HEK293T (cell line): ENCODE data around the gene EFR3B.

Source experiments
- CTCF ChIA-PET: fragments of 350-600 bp; formaldehyde crosslinking; extraction: SDS; loops from one replicate; lab custom pipeline; 2021; ENCODE audit warnings: antibody characterized with exemption, inconsistent platforms; lab: Yijun Ruan, JAX
- POLR2A ChIA-PET: fragments of 350-600 bp; formaldehyde crosslinking; extraction: SDS; loops from one replicate; lab custom pipeline; 2020; ENCODE audit warnings: antibody characterized with exemption, inconsistent platforms; lab: Yijun Ruan, JAX
- DNase-seq: peaks from one replicate; pipeline ENCODE4 v3.0.0; 2012; ENCODE audit warnings: mixed read lengths; ENCODE audit errors: extremely low spot score
- ARNT ChIP-seq: fragments of 450-650 bp; IDR thresholded peaks from 2 replicates; pipeline ENCODE4 v1.6.1; 2017; ENCODE audit warnings: mild to moderate bottlenecking
- BHLHE40 ChIP-seq: fragments of 450-650 bp; IDR thresholded peaks from 2 replicates; pipeline ENCODE4 v1.6.1; 2016; ENCODE audit warnings: mild to moderate bottlenecking, moderate library complexity, borderline replicate concordance
- CTBP1 ChIP-seq: fragments of 450-650 bp; IDR thresholded peaks from 2 replicates; pipeline ENCODE4 v1.6.1; 2016; ENCODE audit warnings: borderline replicate concordance
- ELF4 ChIP-seq: fragments of 450-650 bp; IDR thresholded peaks from 2 replicates; pipeline ENCODE4 v1.6.1; 2017; ENCODE audit warnings: antibody characterized with exemption
- FOXA1 ChIP-seq: fragments of 450-650 bp; IDR thresholded peaks from 2 replicates; pipeline ENCODE4 v1.6.1; 2016; ENCODE audit warnings: mild to moderate bottlenecking
- FOXK2 ChIP-seq: fragments of 450-650 bp; IDR thresholded peaks from 2 replicates; pipeline ENCODE4 v1.6.1; 2016; ENCODE audit warnings: mild to moderate bottlenecking
- FOXM1 ChIP-seq: fragments of 450-650 bp; IDR thresholded peaks from 2 replicates; pipeline ENCODE4 v1.6.1; 2017; ENCODE audit warnings: mild to moderate bottlenecking, borderline replicate concordance
- HDGF ChIP-seq: fragments of 450-650 bp; IDR thresholded peaks from 2 replicates; pipeline ENCODE4 v1.6.1; 2017; ENCODE audit warnings: antibody characterized with exemption, borderline replicate concordance
- L3MBTL2 ChIP-seq: fragments of 450-650 bp; conservative IDR thresholded peaks from 2 replicates; pipeline ENCODE4 v1.6.1; 2016; ENCODE audit warnings: mild to moderate bottlenecking
- LEF1 ChIP-seq: fragments of 450-650 bp; IDR thresholded peaks from 2 replicates; pipeline ENCODE4 v1.6.1; 2017; ENCODE audit warnings: mild to moderate bottlenecking, borderline replicate concordance
- NFRKB ChIP-seq: fragments of 450-650 bp; IDR thresholded peaks from 2 replicates; pipeline ENCODE4 v1.6.1; 2016; ENCODE audit warnings: mild to moderate bottlenecking, moderate library complexity
- SP1 ChIP-seq: fragments of 450-650 bp; IDR thresholded peaks from 2 replicates; pipeline ENCODE4 v1.6.1; 2017
- SUZ12 ChIP-seq: fragments of 450-650 bp; IDR thresholded peaks from 2 replicates; pipeline ENCODE4 v1.6.1; 2016; ENCODE audit warnings: mild to moderate bottlenecking
- TARDBP ChIP-seq: fragments of 450-650 bp; IDR thresholded peaks from 2 replicates; pipeline ENCODE4 v1.6.1; 2016
- ZNF384 ChIP-seq: fragments of 450-650 bp; IDR thresholded peaks from 2 replicates; pipeline ENCODE4 v1.6.1; 2016
- TF ChIP-seq, protein P1 (sequence below): fragments of 450-650 bp; IDR thresholded peaks from 2 replicates; pipeline ENCODE4 v1.6.1; 2016

EFR3B gene

DNA sequence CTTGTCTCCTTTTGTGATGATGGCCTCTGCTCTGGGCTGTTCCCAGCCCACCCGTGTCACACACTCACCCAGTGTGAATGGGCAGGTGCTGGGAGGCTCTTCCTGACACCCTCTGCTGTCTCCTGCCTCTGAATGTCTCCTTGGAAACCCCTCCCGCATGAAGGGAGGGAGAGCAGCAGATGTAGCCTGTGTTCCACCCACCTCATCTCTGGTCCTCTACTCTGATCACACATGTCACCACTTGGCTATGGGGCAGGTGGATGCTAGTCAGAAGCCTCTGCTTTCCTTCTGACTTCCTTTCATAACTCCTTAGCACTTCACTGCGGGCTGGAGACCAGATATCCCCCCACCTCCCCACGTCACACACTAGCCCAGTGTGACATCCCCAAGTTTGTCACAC lies 23.9 kb downstream of the EFR3B start:
- ChIA-PET CTCF (no interaction called here), POLR2A (no interaction called here)
- no peak for DNase-seq
- TF ChIP-seq TARDBP = no peak
- TF ChIP-seq SP1 = no peak
- no peak for TF ChIP-seq BHLHE40
- TF ChIP-seq L3MBTL2 = no peak
- no peak for TF ChIP-seq SUZ12
- no peak for TF ChIP-seq HDGF
- TF ChIP-seq ARNT = no peak
- TF ChIP-seq FOXK2 = no peak
- TF ChIP-seq, protein P1, sequence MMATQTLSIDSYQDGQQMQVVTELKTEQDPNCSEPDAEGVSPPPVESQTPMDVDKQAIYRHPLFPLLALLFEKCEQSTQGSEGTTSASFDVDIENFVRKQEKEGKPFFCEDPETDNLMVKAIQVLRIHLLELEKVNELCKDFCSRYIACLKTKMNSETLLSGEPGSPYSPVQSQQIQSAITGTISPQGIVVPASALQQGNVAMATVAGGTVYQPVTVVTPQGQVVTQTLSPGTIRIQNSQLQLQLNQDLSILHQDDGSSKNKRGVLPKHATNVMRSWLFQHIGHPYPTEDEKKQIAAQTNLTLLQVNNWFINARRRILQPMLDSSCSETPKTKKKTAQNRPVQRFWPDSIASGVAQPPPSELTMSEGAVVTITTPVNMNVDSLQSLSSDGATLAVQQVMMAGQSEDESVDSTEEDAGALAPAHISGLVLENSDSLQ = no peak
- no peak for TF ChIP-seq FOXA1
- TF ChIP-seq ELF4 = no peak
- no peak for TF ChIP-seq LEF1

DNA sequence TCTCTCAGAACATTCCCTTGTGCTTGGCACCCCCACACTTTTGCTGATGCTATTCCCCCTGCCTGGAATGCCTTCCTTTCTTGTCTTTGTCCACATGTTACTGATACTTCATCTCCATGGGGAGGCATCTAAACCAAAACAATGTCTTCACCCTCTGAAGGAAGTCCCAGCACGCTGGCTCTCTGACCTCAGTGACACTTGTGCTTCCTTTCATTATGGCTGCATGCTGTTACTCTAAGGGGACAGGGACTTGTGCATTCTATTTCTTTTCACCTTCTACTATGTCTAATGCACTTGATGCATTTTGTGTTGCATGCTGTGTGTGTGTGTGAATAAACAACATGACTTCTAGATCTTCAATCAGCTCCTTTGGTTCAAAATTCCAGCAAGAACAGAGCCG lies 24.6 kb downstream of the EFR3B start:
- ChIA-PET CTCF (no interaction called here), POLR2A (no interaction called here)
- DNase-seq = no peak
- TF ChIP-seq FOXM1 = no peak
- TF ChIP-seq, protein P1 = no peak
- no peak for TF ChIP-seq CTBP1
- no peak for TF ChIP-seq ZNF384
- TF ChIP-seq SUZ12 = no peak
- no peak for TF ChIP-seq SP1
- no peak for TF ChIP-seq TARDBP
- no peak for TF ChIP-seq ARNT
- TF ChIP-seq LEF1 = no peak

DNA sequence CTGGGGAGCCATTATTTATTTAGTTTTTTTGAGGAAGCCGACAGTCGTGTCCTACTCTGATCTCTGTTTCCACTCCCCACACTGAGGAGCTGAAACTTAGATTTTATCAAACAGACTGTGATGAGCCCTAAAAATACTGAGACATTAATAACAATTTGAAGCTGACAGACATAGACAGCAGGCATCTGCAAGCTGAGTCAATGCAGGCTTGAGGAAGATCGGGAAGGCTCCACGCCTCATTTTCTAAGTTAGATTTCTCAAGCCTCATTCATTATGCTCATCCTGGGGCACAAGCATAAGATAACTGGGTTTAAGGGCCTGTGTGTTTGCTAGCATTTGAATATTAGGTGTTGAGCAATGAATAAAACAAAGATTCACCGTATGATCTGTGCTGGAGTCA lies 26.3 kb downstream of the EFR3B start:
- ChIA-PET POLR2A (no interaction called here), CTCF (no interaction called here)
- no peak for DNase-seq
- TF ChIP-seq FOXK2 (no peak), ZNF384 (no peak), SUZ12 (no peak), ELF4 (no peak), FOXM1 (no peak), SP1 (no peak), TARDBP (no peak), ARNT (no peak), LEF1 (no peak), NFRKB (no peak), CTBP1 (no peak), L3MBTL2 (no peak), HDGF (no peak), BHLHE40 (no peak), FOXA1 (no peak)
- TF ChIP-seq, protein P1 = no peak

DNA sequence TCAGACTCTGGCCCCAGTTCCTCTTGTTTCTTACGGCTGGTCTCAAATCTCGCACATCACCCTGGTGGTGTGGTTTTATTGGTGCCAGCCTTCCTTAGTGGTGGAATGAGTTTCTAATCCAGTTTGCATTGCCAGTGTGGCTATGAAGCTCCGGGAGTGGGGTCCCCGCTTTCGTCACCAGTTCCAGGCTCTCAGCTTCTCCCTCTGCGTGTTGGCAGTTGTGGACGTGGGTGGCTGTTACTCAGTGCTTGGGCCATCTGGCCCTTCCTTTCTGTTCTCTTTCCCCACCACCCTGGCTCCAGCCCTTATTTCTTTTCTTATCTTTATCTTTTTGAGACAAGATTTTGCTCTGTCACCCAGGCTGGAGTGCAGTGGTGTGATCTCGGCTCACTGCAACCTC lies 30.1 kb downstream of the EFR3B start:
- CTCF ChIA-PET = no interaction called here
- POLR2A ChIA-PET = no interaction called here
- DNase-seq = no peak

DNA sequence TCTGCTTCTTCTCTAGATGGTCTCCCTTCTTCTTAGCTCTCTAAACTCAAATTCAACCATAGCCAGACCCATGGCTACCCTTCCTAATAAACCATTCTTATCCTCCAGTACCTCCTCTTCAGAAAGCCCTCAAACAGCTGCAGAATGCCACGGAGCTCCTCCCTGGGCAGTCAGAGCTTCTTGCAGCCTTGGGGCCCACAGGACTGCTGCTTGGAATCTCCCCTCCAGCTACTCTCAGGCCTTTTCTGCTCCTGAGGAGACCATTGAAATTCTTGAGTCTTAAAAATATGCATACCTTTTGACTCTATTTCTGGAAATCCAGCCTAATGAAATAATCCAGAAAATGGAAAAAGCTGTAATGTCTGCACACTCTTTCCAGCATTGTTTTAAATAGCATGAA lies 30.7 kb downstream of the EFR3B start:
- TF ChIP-seq SUZ12 (no peak), L3MBTL2 (no peak), BHLHE40 (no peak), LEF1 (no peak), CTBP1 (no peak), ZNF384 (no peak), TARDBP (no peak), ELF4 (no peak), FOXM1 (no peak), FOXK2 (no peak), SP1 (no peak), ARNT (no peak), HDGF (no peak), NFRKB (no peak), FOXA1 (no peak)
- TF ChIP-seq, protein P1 = no peak
- ChIA-PET POLR2A (no interaction called here), CTCF (no interaction called here)
- no peak for DNase-seq

More for the DNA sequence above, 30.1 kb downstream of the EFR3B start:
- TF ChIP-seq CTBP1 = no peak
- no peak for TF ChIP-seq ELF4
- TF ChIP-seq ARNT = no peak
- no peak for TF ChIP-seq FOXK2
- no peak for TF ChIP-seq FOXM1
- TF ChIP-seq NFRKB = no peak
- TF ChIP-seq, protein P1 = no peak
- no peak for TF ChIP-seq HDGF
- TF ChIP-seq FOXA1 = no peak
